Measurements from ENCODE around the gene SRSF5.

The SRSF5 gene

GRCh38 chr14:69772082-69773017 is 5.4 kb downstream of the SRSF5 start:
- Histone ChIP-seq H3K27me3 (no peaks in the 10 kb centered on the region), H3K4me1 (ENCODE audit: control insufficient read depth in 1 of 2, insufficient read depth in 1 of 2, low read depth in 1 of 2, low read length in 1 of 2) (peaks cover 13 to 20% of the 10 kb centered on the region in 2 experiments), H3K4me3 (ENCODE audit: low read depth in 1 of 2, low read length in 1 of 2) (no peak overlapping the region), H3K9me3 (no peaks in the 10 kb centered on the region), H3K36me3 (peaks cover 95% of the 10 kb centered on the region), H3K27ac (peak overlapping the region; percentile 21)
- no peak for TF ChIP-seq CTCF (IDR thresholded peaks at IDR 0.05)

GRCh38 chr14:69773571-69774276 is 6.8 kb downstream of the SRSF5 start:
- Histone ChIP-seq H3K4me1 (ENCODE audit: control insufficient read depth in 1 of 2, insufficient read depth in 1 of 2, low read depth in 1 of 2, low read length in 1 of 2) (peaks cover 3 to 11% of the 10 kb centered on the region in 2 experiments), H3K27ac (peak overlapping the region; percentile 22), H3K27me3 (no peaks in the 10 kb centered on the region), H3K9me3 (no peaks in the 10 kb centered on the region), H3K4me3 (ENCODE audit: low read depth in 1 of 2, low read length in 1 of 2) (no peak overlapping the region), H3K36me3 (peaks cover 99% of the 10 kb centered on the region)
- no peak for TF ChIP-seq CTCF (IDR thresholded peaks at IDR 0.05)

- no peaks in the 10 kb centered on the region for H3K9me3 ChIP-seq
- peaks cover 99% of the 10 kb centered on the region for H3K36me3 ChIP-seq
- no peaks in the 10 kb centered on the region for H3K4me1 ChIP-seq (ENCODE audit: control insufficient read depth in 1 of 2, insufficient read depth in 1 of 2, low read depth in 1 of 2, low read length in 1 of 2)
- H3K27me3 ChIP-seq = no peaks in the 10 kb centered on the region
- H3K4me3 ChIP-seq (ENCODE audit: low read depth in 1 of 2, low read length in 1 of 2) = no peak overlapping the region
- no peak overlapping the region for H3K27ac ChIP-seq
- TF ChIP-seq CTCF (IDR thresholded peaks at IDR 0.05) = no peak
These were observed 8.1 kb downstream of the SRSF5 start for GRCh38 chr14:69775012-69775411.

GRCh38 chr14:69776875-69777453 is 10.0 kb downstream of the SRSF5 start:
- no peak for TF ChIP-seq CTCF (IDR thresholded peaks at IDR 0.05)
- H3K36me3 ChIP-seq = peaks cover 97% of the 10 kb centered on the region
- H3K27me3 ChIP-seq = no peaks in the 10 kb centered on the region
- no peaks in the 10 kb centered on the region for H3K9me3 ChIP-seq
- H3K4me3 ChIP-seq (ENCODE audit: low read depth in 1 of 2, low read length in 1 of 2) = no peak overlapping the region
- peak overlapping the region; percentile 43 for H3K27ac ChIP-seq
- H3K4me1 ChIP-seq (ENCODE audit: control insufficient read depth in 1 of 2, insufficient read depth in 1 of 2, low read depth in 1 of 2, low read length in 1 of 2) = no peaks in the 10 kb centered on the region

GRCh38 chr14:69779088-69779487 is 12.1 kb downstream of the SRSF5 start:
- Histone ChIP-seq H3K27ac (no peak overlapping the region), H3K36me3 (peaks cover 85% of the 10 kb centered on the region), H3K4me3 (ENCODE audit: low read depth in 1 of 2, low read length in 1 of 2) (no peak overlapping the region), H3K27me3 (no peaks in the 10 kb centered on the region), H3K4me1 (ENCODE audit: control insufficient read depth in 1 of 2, insufficient read depth in 1 of 2, low read depth in 1 of 2, low read length in 1 of 2) (no peaks in the 10 kb centered on the region), H3K9me3 (no peaks in the 10 kb centered on the region)
- no peak for TF ChIP-seq CTCF (IDR thresholded peaks at IDR 0.05)

Measured in neutrophil (primary cell).